SK-N-SH (cell line): ENCODE data around the gene APBB2. TPM values are rescaled to one million over a fixed set of nuclear protein-coding genes. Genes with fewer than 3 reads are reported as not detected.

Experiments
- CTCF ChIA-PET: fragments of 300-600, 350-600 bp; formaldehyde crosslinking; extraction: SDS; loops from one replicate; lab custom pipeline; 2021; lab: Yijun Ruan, JAX
- POLR2A ChIA-PET: fragments of 350-600 bp; sonication (Branson Sonifier 250); formaldehyde crosslinking; extraction: SDS; loops from one replicate; lab custom pipeline; 2020; ENCODE audit warnings: antibody characterized with exemption, inconsistent platforms; lab: Yijun Ruan, JAX
- DNase-seq: peaks from one replicate; pipeline ENCODE4 v3.0.0; 2012
- H2AFZ ChIP-seq: fragments of 200-600 bp; sonication (generic); 2 replicates; pipeline ENCODE4 v1.8.1; 2016; ENCODE audit warnings: antibody characterized with exemption, mild to moderate bottlenecking, low read depth
- H3F3A ChIP-seq: fragments of 200-600 bp; sonication (generic); replicated peaks from 2 replicates; pipeline ENCODE3; 2016; ENCODE audit warnings: antibody characterized with exemption, mild to moderate bottlenecking; ENCODE audit not compliant: insufficient read depth
- H3K27ac ChIP-seq, 2 experiments: fragments of 200-500 bp in 1 of 2; fragments of 200-600 bp in 1 of 2; sonication (Bioruptor generic) in 1 of 2; sonication (generic), shearing (Covaris generic) in 1 of 2; 2 replicates each; pipeline versions ENCODE4 v1.5.1 to v1.6.1; 2014 to 2016; ENCODE audit warnings: low read depth in 2 of 2, inconsistent platforms in 1 of 2, low read length in 1 of 2, mild to moderate bottlenecking in 1 of 2, mixed read lengths in 1 of 2
- H3K27me3 ChIP-seq: fragments of 200-600 bp; sonication (generic), shearing (Covaris generic); 2 replicates; pipeline ENCODE4 v1.6.1; 2016; ENCODE audit warnings: mixed run types; ENCODE audit not compliant: insufficient read depth
- H3K36me3 ChIP-seq, 2 experiments: fragments of 200-500 bp in 1 of 2; fragments of 200-600 bp in 1 of 2; sonication (Bioruptor generic) in 1 of 2; sonication (generic) in 1 of 2; replicated peaks in 1 of 2; 2 replicates each; pipeline versions ENCODE3 to v1.5.1; 2014 to 2016; ENCODE audit warnings: low read length in 1 of 2, mild to moderate bottlenecking in 1 of 2; ENCODE audit not compliant: insufficient read depth in 2 of 2, control insufficient read depth in 1 of 2
- H3K4me1 ChIP-seq, 2 experiments: fragments of 200-500 bp in 1 of 2; fragments of 200-600 bp in 1 of 2; sonication (Bioruptor generic) in 1 of 2; sonication (generic), shearing (Covaris generic) in 1 of 2; 2 replicates each; pipeline versions ENCODE4 v1.5.1 to v1.6.1; 2014 to 2016; ENCODE audit warnings: low read depth in 1 of 2, low read length in 1 of 2, mixed run types in 1 of 2; ENCODE audit not compliant: insufficient read depth in 2 of 2, control insufficient read depth in 1 of 2
- H3K4me2 ChIP-seq: fragments of 200-600 bp; sonication (generic), shearing (Covaris generic); 2 replicates; pipeline ENCODE4 v1.6.1; 2017; ENCODE audit warnings: mixed run types
- H3K4me3 ChIP-seq, 2 experiments: fragments of 200-500 bp in 1 of 2; fragments of 200-600 bp in 1 of 2; sonication (Bioruptor generic) in 1 of 2; sonication (generic), shearing (Covaris generic) in 1 of 2; 2 replicates each; pipeline versions ENCODE4 v1.5.1 to v1.8.1; 2014 to 2016; ENCODE audit warnings: low read depth in 2 of 2, inconsistent platforms in 1 of 2, low read length in 1 of 2, mild to moderate bottlenecking in 1 of 2, mixed read lengths in 1 of 2, moderate library complexity in 1 of 2
- H3K79me2 ChIP-seq: fragments of 200-600 bp; sonication (generic); 2 replicates; pipeline ENCODE4 v1.8.1; 2017; ENCODE audit warnings: mild to moderate bottlenecking; ENCODE audit not compliant: insufficient read depth
- H3K9ac ChIP-seq: fragments of 200-600 bp; sonication (generic); 2 replicates; pipeline ENCODE4 v1.6.1; 2017; ENCODE audit warnings: mixed run types
- H3K9me2 ChIP-seq: fragments of 200-600 bp; sonication (generic); 2 replicates; pipeline ENCODE4 v1.6.1; 2017; ENCODE audit warnings: mixed run types
- H3K9me3 ChIP-seq: fragments of 200-600 bp; sonication (generic); 2 replicates; pipeline ENCODE4 v1.6.1; 2017; ENCODE audit warnings: mixed run types, mild to moderate bottlenecking, moderate library complexity
- H4K20me1 ChIP-seq: fragments of 200-600 bp; sonication (generic); 2 replicates; pipeline ENCODE4 v1.6.1; 2017; ENCODE audit warnings: mild to moderate bottlenecking, mixed run types; ENCODE audit not compliant: insufficient read depth
- ELF1 ChIP-seq: IDR thresholded peaks from 2 replicates; pipeline ENCODE4 v1.4.0; 2012
- EP300 ChIP-seq, 2 experiments: IDR thresholded peaks; 2 replicates each; pipeline versions ENCODE4 v1.4.0 to v1.6.1; 2012; ENCODE audit warnings: borderline replicate concordance in 1 of 2, low read depth in 1 of 2, low read length in 1 of 2
- FOSL2 ChIP-seq: IDR thresholded peaks from 2 replicates; pipeline ENCODE4 v1.4.0; 2012; ENCODE audit warnings: low read depth, mild to moderate bottlenecking, moderate library complexity, borderline replicate concordance
- FOXJ3 ChIP-seq: sonication (generic); formaldehyde crosslinking; IDR thresholded peaks from 2 replicates; pipeline ENCODE4 v1.5.1; 2020; ENCODE audit warnings: mild to moderate bottlenecking, missing genetic modification reagents
- FOXM1 ChIP-seq: IDR thresholded peaks from 2 replicates; pipeline ENCODE4 v1.4.0; 2012; ENCODE audit warnings: low read depth, mild to moderate bottlenecking
- GATA2 ChIP-seq: sonication (generic); formaldehyde crosslinking; IDR thresholded peaks from 2 replicates; pipeline ENCODE4 v1.5.0; 2020; ENCODE audit warnings: mild to moderate bottlenecking, missing genetic modification reagents
- IRF3 ChIP-seq: fragments of 150-350 bp; IDR thresholded peaks from 2 replicates; pipeline ENCODE4 v1.6.1; 2016; ENCODE audit warnings: mild to moderate bottlenecking, low read depth, low read length
- JUND ChIP-seq: IDR thresholded peaks from 2 replicates; pipeline ENCODE4 v1.4.0; 2012
- MXI1 ChIP-seq: IDR thresholded peaks from 2 replicates; pipeline ENCODE4 v1.6.1; 2012; ENCODE audit warnings: mild to moderate bottlenecking, low read depth, low read length, improper control_type of control experiment
- NFIC ChIP-seq: IDR thresholded peaks from 2 replicates; pipeline ENCODE4 v1.4.0; 2012; ENCODE audit warnings: borderline replicate concordance
- PBX3 ChIP-seq: IDR thresholded peaks from 2 replicates; pipeline ENCODE4; 2012
- POLR2AphosphoS5 ChIP-seq: IDR thresholded peaks from 2 replicates; pipeline ENCODE4 v1.6.1; 2012; ENCODE audit warnings: low read depth, low read length
- RXRA ChIP-seq: IDR thresholded peaks from 2 replicates; pipeline ENCODE4 v1.4.0; 2012; ENCODE audit warnings: low read depth, mild to moderate bottlenecking, borderline replicate concordance
- SMC3 ChIP-seq: IDR thresholded peaks from 2 replicates; pipeline ENCODE4 v1.6.1; 2012; ENCODE audit warnings: low read depth, low read length, improper control_type of control experiment
- TAF1 ChIP-seq: IDR thresholded peaks from 2 replicates; pipeline ENCODE4 v1.6.1; 2012; ENCODE audit warnings: low read depth, mild to moderate bottlenecking, low read length, moderate library complexity, borderline replicate concordance
- TCF12 ChIP-seq: IDR thresholded peaks from 2 replicates; pipeline ENCODE4 v1.4.0; 2012
- TEAD4 ChIP-seq: IDR thresholded peaks from 2 replicates; pipeline ENCODE4 v1.4.0; 2012; ENCODE audit warnings: mild to moderate bottlenecking, borderline replicate concordance; ENCODE audit not compliant: insufficient read depth
- USF1 ChIP-seq: IDR thresholded peaks from 2 replicates; pipeline ENCODE4 v1.4.0; 2012; ENCODE audit warnings: low read depth, borderline replicate concordance
- WGBS: methylation state at CpG from one replicate; pipeline ENCODE4 v1.1.6; 2017; ENCODE audit warnings: low lambda C conversion rate; 5-methylcytosine and 5-hydroxymethylcytosine counted together
- polyA plus RNA-seq, 3 experiments: library from polyadenylated mRNA; depleted of rRNA; stranded (reverse); fragments of >200 nt; gene quantifications; 2 replicates each; pipeline ENCODE4 v1.2.3, GENCODE V29; 2012

The APBB2 gene
- polyA plus RNA-seq, 1 of the 3 experiments (the other 2 are of a cell fraction) = 49.8 TPM

DNA sequence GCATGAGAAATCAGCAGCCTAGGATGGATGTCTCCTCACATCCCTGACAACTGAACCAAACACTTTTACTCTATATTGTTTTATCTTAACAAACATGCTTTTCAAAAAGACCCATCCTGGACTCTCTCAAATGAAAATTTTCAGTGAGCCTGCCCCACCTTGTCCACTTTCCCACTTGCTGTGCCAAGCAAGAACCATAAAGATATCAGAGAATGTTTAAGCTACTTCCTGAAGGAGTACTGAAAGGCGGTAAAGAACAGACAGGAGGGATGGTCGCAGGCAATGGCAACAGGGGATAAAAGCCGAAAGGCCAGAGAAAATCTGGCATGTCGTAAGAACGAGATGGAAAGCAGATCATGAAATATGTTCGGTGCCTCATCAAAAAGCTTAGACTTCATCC is 10.5 kb downstream of the APBB2 start:
- Histone ChIP-seq H2AFZ (no peak overlapping the region), H3K4me3 (no peak overlapping the region), H3K9me3 (no peaks in the 10 kb centered on the region), H3K4me1 (peaks cover 8 to 76% of the 10 kb centered on the region in 2 experiments), H3K9ac (peak overlapping the region; percentile 54; the same call in 1 of the 2 replicates), H3F3A (peaks cover 52% of the 10 kb centered on the region), H3K79me2 (peaks cover 96% of the 10 kb centered on the region), H3K4me2 (peak overlapping the region; percentile 70), H3K27me3 (no peaks in the 10 kb centered on the region), H3K9me2 (no peaks in the 10 kb centered on the region), H3K27ac (peak overlapping the region; percentile 75 to 96), H4K20me1 (no peaks in the 10 kb centered on the region), H3K36me3 (no peaks in the 10 kb centered on the region)
- TF ChIP-seq SMC3 = no peak
- ChIA-PET CTCF (interaction anchor here (1.0 to 2.4 kb wide), 4 partner anchors 10 to 304 kb away, joined by 3 to 20 read pairs (median 4); partner anchors contain the start of gene APBB2), POLR2A (no interaction called here)
- WGBS = 87% methylated on average over 6 of the region's 6 CpGs
- no peak for DNase-seq

GRCh38 chr4:41202820-41203568 is 11.3 kb downstream of the APBB2 start:
- CTCF ChIA-PET = interaction anchor here (1.0 to 2.4 kb wide), 3 partner anchors 11 to 303 kb away, joined by 3 to 20 read pairs (median 5); partner anchors contain the start of gene APBB2
- Histone ChIP-seq H3K36me3 (no peaks in the 10 kb centered on the region), H3K4me2 (peak overlapping the region; percentile 70), H3K27ac (peak overlapping the region; percentile 75 to 96; a peak in 3 of 4 replicates), H2AFZ (no peak overlapping the region), H4K20me1 (no peaks in the 10 kb centered on the region), H3K79me2 (peaks cover 96% of the 10 kb centered on the region), H3K9ac (peak overlapping the region; percentile 54; the same call in 1 of the 2 replicates), H3K4me3 (peak overlapping the region in 1 of 2 experiments; percentile 18; a peak in 2 of 4 replicates), H3K9me2 (no peaks in the 10 kb centered on the region), H3K27me3 (no peaks in the 10 kb centered on the region), H3K4me1 (peaks cover 8 to 73% of the 10 kb centered on the region in 2 experiments), H3K9me3 (no peaks in the 10 kb centered on the region), H3F3A (peaks cover 47% of the 10 kb centered on the region)
- no peak for DNase-seq
- POLR2A ChIA-PET = no interaction called here
- TF ChIP-seq PBX3 = peak; percentile 82
- TF ChIP-seq FOXM1 = peak; percentile 83; the same call in 1 of the 2 replicates
- TF ChIP-seq USF1 = no peak
- no peak for TF ChIP-seq FOXJ3
- TF ChIP-seq FOSL2 = peak; percentile 60
- 0 out of 2 replicates have a peak, but pooled peaks have one; percentile 21 for TF ChIP-seq RXRA
- no peak for TF ChIP-seq IRF3
- peak in 1 of 2 experiments; percentile 79; a peak in 3 of 4 replicates for TF ChIP-seq EP300 (IDR thresholded peaks at IDR 0.05; ENCODE audit: borderline replicate concordance in 1 of 2, low read depth in 1 of 2, low read length in 1 of 2)
- TF ChIP-seq NFIC = peak; percentile 76
- no peak for TF ChIP-seq ELF1
- no peak for TF ChIP-seq GATA2
- peak; percentile 86 for TF ChIP-seq TCF12
- TF ChIP-seq MXI1 = no peak
- no peak for TF ChIP-seq TAF1
- peak; percentile 70 for TF ChIP-seq TEAD4
- peak; percentile 71 for TF ChIP-seq JUND
- peak; percentile 30; the same call in 1 of the 2 replicates for TF ChIP-seq POLR2AphosphoS5
- WGBS = 34% methylated on average over 4 of the region's 4 CpGs
